HL-60 (cell line): ENCODE results near the gene SPPL2C.

Source experiments
- CTCF ChIP-seq: IDR thresholded peaks from one replicate; pipeline ENCODE4 v1.5.1; 2011; ENCODE audit warnings: low read length, control low read depth, inconsistent platforms; ENCODE audit not compliant: insufficient read depth
- POLR2AphosphoS5 ChIP-seq: IDR thresholded peaks from 2 replicates; pipeline ENCODE4 v1.6.1; 2012; ENCODE audit warnings: low read depth
- REST ChIP-seq: IDR thresholded peaks from 2 replicates; pipeline ENCODE4 v1.6.1; 2012; ENCODE audit warnings: low read depth; ENCODE audit not compliant: insufficient replicate concordance

DNA sequence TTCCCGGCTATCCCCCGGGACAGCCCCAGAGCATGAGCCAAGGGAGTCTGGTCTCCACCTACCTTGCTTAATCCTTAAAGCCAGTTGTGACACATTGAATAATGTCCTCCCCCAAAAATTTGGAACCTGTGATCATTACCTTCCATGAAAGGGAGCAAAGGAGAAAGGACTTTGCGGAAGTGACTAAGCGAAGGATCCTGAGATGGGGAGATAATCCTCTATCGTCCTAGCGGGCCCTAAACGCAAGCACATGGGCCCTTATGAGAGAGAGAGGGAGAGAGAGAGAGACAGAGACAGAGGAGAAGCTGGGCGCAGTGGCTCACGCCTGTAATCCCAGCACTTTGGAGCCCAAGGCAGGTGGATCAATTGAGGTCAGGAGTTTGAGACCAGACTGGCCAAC, 9.5 kb downstream of the SPPL2C start:
- TF ChIP-seq REST, result no peak
- no peak for TF ChIP-seq CTCF
- no peak for TF ChIP-seq POLR2AphosphoS5
